BJ (cell line): ENCODE measurements around the gene CTSF. TPM values are rescaled to one million over a fixed set of nuclear protein-coding genes. Genes with fewer than 3 reads are reported as not detected.

Experiments
- CTCF ChIA-PET: fragments of 350-600 bp; formaldehyde crosslinking; extraction: SDS; loops from one replicate; lab custom pipeline; 2021; ENCODE audit warnings: antibody characterized with exemption, inconsistent platforms; lab: Yijun Ruan, JAX
- POLR2A ChIA-PET: fragments of 300-600 bp; sonication (Branson Sonifier 250); formaldehyde crosslinking; extraction: SDS; loops from one replicate; lab custom pipeline; 2021; ENCODE audit warnings: antibody characterized with exemption; lab: Charles Lee
- DNase-seq: peaks from one replicate; pipeline ENCODE4 v3.0.0-alpha.2; 2011; ENCODE audit warnings: low read depth
- H3K27me3 ChIP-seq: 2 replicates; pipeline ENCODE4 v1.6.0; 2011; ENCODE audit warnings: low read length; ENCODE audit not compliant: control insufficient read depth, insufficient read depth
- H3K36me3 ChIP-seq: 2 replicates; pipeline ENCODE4 v1.5.1; 2011; ENCODE audit warnings: low read length; ENCODE audit not compliant: control insufficient read depth, insufficient read depth
- H3K4me3 ChIP-seq: 2 replicates; pipeline ENCODE4 v1.5.1; 2011; ENCODE audit warnings: low read depth, mild to moderate bottlenecking, control low read depth, low read length
- polyA plus RNA-seq: library from polyadenylated mRNA; depleted of rRNA; stranded (reverse); fragments of >200 nt; gene quantifications from 2 replicates; pipeline ENCODE4 v1.2.3, GENCODE V29; 2011
- TF ChIP-seq, protein P1 (sequence below): IDR thresholded peaks from 2 replicates; pipeline ENCODE4 v1.5.1; 2011; ENCODE audit warnings: low read depth, mild to moderate bottlenecking, control low read depth, inconsistent platforms, low read length, moderate library complexity; ENCODE audit not compliant: insufficient read depth

The CTSF gene
- polyA plus RNA-seq, 1 experiment = 44.0 TPM

DNA sequence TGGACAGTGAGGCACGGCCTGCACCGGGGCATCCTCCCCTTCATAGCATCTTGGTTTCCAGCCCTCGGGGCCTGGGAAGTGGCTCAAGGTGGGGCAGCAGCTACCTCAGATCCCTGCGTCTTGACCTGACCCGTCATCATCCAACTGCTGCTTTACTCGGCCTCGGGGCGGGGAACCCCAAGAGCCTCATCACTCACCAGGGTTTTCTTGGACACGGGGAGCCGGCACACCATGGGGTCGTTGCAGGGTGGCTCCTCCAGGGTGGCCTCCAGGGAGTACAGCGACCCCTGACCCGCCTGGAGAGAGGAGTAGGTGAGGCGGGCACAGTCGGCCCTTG, 651 bp downstream of the CTSF start:
- TF ChIP-seq, protein P1, sequence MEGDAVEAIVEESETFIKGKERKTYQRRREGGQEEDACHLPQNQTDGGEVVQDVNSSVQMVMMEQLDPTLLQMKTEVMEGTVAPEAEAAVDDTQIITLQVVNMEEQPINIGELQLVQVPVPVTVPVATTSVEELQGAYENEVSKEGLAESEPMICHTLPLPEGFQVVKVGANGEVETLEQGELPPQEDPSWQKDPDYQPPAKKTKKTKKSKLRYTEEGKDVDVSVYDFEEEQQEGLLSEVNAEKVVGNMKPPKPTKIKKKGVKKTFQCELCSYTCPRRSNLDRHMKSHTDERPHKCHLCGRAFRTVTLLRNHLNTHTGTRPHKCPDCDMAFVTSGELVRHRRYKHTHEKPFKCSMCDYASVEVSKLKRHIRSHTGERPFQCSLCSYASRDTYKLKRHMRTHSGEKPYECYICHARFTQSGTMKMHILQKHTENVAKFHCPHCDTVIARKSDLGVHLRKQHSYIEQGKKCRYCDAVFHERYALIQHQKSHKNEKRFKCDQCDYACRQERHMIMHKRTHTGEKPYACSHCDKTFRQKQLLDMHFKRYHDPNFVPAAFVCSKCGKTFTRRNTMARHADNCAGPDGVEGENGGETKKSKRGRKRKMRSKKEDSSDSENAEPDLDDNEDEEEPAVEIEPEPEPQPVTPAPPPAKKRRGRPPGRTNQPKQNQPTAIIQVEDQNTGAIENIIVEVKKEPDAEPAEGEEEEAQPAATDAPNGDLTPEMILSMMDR = no peak
- H3K4me3 ChIP-seq = peak overlapping the region; percentile 45
- DNase-seq = no peak
- POLR2A ChIA-PET = no interaction called here
- H3K27me3 ChIP-seq = no peaks in the 10 kb centered on the region
- H3K36me3 ChIP-seq = peaks cover 3% of the 10 kb centered on the region
- CTCF ChIA-PET = interaction anchor here (1.0 to 3.3 kb wide), 3 partner anchors 10 to 128 kb away, joined by 3 to 18 read pairs (median 11); partner anchors contain the start of gene RBM4B

DNA sequence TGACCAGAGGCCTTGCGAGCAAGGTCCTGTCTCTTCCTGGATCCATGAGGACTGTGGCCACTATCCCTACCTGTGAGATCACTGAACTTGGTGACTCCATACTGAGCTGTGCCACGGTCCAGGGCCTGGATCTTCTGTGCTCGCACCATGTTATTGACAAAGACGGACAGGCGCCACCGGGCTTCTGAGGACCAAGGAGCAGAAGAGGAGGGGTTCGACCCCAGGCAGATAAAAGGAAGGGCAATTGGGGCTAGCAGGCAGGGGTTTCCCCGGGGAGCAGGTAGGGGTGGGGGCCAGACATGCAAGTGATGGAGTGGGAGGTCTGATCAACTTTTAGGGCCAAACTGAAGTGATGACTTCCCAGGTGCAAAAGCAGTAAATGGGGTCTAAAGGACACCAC, 2.2 kb downstream of the CTSF start:
- CTCF ChIA-PET = no interaction called here
- TF ChIP-seq, protein P1 = no peak
- POLR2A ChIA-PET = no interaction called here
- H3K36me3 ChIP-seq = peaks cover 3% of the 10 kb centered on the region
- DNase-seq = no peak
- H3K27me3 ChIP-seq = no peaks in the 10 kb centered on the region
- no peak overlapping the region for H3K4me3 ChIP-seq

DNA sequence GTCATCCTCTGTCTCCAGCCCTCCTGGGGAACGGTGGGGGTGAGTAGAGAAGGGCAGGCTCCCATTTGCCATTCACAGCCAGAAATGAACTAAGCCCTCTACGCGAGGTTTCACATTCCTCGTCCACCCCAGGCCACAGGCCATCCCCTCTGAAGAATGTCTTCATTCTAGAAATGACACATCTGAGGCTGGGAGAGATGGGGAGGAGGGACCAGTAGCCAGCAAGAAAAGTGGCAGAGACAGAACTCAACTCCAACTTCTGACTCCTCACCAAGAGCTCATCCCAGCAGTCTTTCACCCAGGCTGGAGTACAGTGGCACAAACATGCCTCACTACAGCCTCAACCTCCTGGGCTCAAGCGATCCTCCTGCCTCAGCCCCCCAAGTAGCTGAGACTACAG, 3.4 kb downstream of the CTSF start:
- H3K4me3 ChIP-seq = no peak overlapping the region

DNA sequence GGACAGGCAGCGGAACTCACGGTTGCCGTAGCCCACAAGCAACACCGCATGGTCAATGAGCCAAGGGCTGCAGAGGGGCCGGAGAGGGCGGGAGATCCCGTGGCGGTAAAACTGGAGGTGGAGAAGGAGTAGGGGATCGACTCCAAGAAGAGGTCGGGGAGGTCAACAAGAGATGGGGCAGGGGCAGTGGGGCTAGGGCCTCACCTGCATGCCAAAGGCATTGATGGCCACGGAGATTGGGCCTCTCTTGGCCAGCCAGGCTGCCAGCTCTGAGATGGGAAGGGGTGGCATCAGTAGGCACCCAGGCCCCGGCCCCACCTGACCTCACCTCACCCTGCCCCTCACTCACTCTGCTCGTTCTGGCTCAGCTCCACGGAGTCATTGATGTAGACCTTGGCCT, 3.9 kb downstream of the CTSF start:
- TF ChIP-seq, protein P1 = no peak
- Histone ChIP-seq H3K27me3 (no peaks in the 10 kb centered on the region; the same call in 1 of the 2 replicates), H3K36me3 (peaks cover 3% of the 10 kb centered on the region), H3K4me3 (no peak overlapping the region)
- ChIA-PET CTCF (interaction anchor here (0.7 to 1.5 kb wide), 4 partner anchors 10 to 130 kb away, joined by 3 to 5 read pairs (median 4); no protein-coding TSS in a partner anchor), POLR2A (no interaction called here)
- no peak for DNase-seq

More for the DNA sequence above, 3.4 kb downstream of the CTSF start:
- no peak for DNase-seq
- Histone ChIP-seq H3K27me3 (no peaks in the 10 kb centered on the region; the same call in 1 of the 2 replicates), H3K36me3 (peaks cover 3% of the 10 kb centered on the region)
- CTCF ChIA-PET = interaction anchor here (0.7 to 1.5 kb wide), 2 partner anchors 13 to 130 kb away, joined by 3 to 5 read pairs; no protein-coding TSS in a partner anchor
- POLR2A ChIA-PET = no interaction called here
- TF ChIP-seq, protein P1 = no peak

DNA sequence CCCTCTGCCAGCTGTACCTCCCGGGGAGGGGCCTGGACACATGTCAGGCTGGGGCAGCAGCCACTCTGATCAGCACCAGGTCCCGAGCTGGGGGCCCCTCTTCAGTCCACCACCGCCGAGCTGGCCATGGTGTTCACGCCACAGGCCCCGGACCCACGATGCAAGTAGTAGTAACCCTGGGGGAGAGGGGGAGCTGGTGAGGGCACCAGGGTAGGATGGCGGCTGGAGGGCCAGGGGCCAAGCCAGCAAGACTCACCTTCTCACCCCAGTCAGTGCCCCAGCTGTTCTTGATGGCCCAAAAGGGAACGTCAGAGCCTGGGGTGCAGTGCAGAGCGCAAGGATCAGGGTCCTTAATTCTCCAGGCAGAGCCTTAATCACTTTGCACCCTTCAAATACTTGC, 4.6 kb downstream of the CTSF start:
- ChIA-PET CTCF (interaction anchor here (0.6 to 1.9 kb wide), 5 partner anchors 9 to 734 kb away, joined by 3 to 8 read pairs (median 5); partner anchors contain the start of gene RBM4B), POLR2A (no interaction called here)
- peaks cover 3% of the 10 kb centered on the region for H3K27me3 ChIP-seq
- H3K4me3 ChIP-seq = no peak overlapping the region
- H3K36me3 ChIP-seq = peaks cover 3% of the 10 kb centered on the region
- no peak for DNase-seq
- TF ChIP-seq, protein P1 = no peak
